ENCODE data around the gene ABHD15.

ABHD15 gene

DNA sequence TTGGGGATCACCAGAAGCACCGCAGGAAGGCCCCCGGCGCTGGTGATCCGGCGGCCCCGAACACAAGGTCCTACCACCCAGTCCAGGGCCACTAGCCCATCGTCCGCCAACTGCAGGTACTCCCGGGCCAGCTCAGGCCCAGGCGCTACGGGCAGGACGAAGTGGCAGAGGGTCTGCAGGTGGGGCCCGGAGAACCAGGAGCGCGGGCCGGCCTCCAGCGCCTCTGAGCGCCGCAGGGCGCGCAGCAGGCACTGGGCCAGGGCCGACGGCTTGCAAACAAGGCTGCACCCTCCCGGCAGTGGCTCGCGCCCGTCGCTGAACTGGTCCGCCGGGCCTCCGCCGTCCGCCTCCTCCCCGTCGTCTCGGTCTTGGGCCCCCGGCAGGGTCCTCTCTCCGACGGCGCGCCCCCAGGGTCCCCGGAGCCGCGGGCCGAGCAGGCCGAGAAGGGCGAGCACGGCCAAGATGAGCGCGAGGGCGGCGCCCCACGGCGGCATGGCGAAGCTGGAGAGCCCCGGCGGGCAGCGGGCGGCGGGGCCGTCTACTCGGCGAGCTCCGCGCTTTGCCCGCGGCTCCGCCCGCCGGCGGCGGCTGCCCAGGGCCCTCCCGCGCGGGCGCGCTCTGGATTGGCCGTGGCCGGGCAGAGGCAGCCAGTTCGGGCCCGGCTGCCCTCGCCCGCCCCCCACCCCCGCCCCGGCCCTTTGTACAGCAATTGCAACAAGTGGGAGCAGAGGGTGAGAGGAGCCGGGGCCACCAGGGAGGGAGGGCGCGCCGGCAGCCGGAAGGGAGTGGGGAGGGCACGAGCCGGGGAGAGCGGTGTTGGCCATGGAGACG lies at the start of gene ABHD15:
ABHD15 (minus strand) TSS at position 565 of the 831 bp plus-strand sequence; CDS start at position 494, 71 bp downstream.
- peak; percentile 57 for DNase-seq

- DNase-seq, result peak; percentile 77
Measured at GRCh38 chr17:29615492-29616299, 48.9 kb upstream of the ABHD15 start.

GRCh38 chr17:29615048-29615385 lies 48.2 kb upstream of the ABHD15 start:
- DNase-seq, result no peak

DNA sequence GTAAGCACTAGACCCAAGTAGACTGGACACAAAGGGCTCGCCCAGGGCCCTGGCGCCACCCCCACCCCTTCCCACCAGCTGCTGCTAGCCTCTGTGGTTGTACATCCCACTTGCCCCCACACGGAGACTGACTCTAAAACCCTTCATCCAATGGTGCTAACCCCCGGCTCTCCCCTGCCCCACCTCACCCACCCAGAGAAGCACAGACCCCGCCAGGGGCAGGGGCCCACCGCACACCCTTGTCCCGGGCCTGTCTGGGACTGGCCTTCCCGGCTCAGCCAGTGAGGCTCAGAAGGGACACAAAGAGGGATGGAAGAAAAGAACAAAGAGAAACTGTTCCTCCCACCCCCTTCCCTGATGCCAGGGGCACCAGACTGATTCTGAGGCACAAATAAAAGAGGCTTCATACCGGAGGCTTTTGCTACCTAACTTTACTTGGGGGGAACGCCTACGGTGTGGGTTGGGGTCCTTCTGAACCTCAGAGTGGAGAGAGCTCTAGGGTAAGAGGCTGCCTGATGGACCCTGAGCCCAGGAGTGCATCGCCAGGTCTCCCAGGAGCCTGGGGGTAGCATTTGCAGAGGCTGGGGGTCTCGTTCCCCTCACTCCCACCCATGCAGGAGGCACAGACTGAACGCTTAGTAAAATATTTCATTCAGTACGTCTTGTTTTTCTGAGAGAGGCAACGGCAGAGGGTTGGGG lies 47.7 kb upstream of the ABHD15 start:
- no peak for DNase-seq

DNA sequence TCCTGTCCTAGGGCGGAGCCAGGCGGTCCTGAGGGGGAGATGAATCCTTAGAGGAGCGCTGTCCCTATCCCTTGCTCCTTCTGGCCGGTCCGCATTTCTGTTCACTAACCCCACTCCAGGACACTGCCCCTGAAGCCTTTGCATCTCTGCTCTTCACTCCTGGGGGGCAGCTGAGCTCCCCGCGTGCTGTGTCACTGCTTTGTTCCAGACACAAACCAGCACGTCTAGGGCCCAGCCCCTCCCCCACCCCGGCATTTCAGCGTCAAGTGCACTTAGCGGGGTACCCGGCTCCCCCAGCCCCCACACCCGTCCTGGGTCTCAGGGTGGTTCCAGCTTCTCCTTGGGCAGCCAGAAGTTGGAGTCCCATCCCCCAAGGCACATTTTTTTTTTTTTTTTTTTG lies 47.0 kb upstream of the ABHD15 start:
- no peak for DNase-seq

DNA sequence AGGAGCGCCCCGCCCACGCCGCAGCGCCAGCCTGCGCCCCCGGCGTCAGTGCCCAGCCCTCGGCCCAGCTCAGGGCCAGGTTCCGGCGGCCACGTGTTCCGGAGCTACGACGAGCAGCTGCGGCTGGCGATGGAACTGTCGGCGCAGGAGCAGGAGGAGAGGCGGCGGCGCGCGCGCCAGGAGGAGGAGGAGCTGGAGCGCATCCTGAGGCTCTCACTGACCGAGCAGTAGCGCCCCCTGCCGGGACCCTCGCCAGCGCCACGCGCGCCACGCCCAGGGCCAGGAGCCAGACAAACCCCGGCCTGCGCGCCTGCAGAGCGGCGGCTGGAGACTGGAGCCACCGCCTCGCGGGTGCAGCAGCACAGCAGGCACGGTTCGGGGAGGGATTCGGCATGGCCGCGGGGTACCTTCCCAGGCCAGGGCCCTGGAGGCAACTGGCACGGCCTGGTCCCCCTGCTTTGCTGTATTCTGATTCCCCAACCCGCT lies 46.6 kb upstream of the ABHD15 start:
- DNase-seq, result no peak

- no peak for DNase-seq
Measured at GRCh38 chr17:29612404-29613280, 45.8 kb upstream of the ABHD15 start.

- no peak for DNase-seq
Measured at GRCh38 chr17:29612094-29612403, 45.2 kb upstream of the ABHD15 start.

DNA sequence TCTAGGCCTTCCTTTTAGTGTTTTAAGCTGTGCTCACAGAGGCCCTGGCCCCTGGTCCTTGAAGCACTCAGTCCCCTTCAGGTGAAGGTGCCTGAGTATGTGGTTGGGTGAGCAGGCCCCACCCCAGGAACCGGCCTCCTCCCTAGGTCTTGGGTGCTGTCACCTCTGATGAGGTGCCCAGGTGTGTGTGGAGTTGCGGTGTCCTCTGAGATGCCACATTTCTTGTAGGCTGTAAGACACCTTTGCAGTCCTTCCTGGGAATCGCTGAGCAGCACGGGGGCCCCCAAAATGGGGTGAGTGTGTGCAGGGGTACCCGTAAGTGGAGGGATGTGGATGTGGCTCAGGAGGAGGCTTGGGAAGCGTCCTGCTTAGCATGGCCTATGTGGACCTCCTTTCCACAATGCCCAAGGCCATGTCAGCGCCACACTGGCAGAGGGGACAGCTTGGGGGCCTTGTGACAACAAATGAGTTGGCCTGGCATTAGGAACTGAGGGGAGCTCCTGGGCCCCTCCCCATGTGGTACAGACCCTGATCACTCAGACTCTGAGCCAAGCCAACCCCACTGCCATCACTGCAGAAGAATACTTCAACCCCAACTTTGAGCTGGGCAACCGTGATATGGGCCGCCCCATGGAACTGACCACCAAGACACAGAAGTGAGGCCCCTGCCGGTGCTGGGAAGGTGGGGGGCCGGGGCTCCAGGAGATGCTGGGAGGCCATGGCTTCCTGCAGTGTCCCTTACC lies 44.7 kb upstream of the ABHD15 start:
- DNase-seq, result no peak

GRCh38 chr17:29610395-29610794 lies 43.6 kb upstream of the ABHD15 start:
- DNase-seq, result no peak

DNA sequence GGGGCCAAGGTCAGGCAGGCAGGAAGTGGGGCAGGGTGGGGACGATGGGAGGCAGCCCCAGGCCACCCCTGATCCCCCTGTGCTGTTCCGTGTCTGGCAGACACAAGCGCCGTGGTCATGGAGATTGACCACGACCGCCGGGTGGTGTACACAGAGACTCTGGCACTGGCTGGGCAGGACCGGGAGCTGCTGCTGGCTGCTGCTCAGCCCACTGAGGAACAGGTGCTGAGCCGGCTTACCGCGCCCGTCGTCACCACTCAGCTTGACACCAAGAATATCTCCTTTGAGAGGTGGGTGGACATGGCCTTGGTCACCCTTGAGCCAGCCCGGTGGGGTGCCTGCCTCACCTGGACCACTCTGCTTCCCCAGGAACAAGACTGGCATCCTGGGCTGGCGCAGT lies 42.1 kb upstream of the ABHD15 start:
- no peak for DNase-seq

GRCh38 chr17:29607557-29608195 lies 40.8 kb upstream of the ABHD15 start:
- DNase-seq, result no peak

DNA sequence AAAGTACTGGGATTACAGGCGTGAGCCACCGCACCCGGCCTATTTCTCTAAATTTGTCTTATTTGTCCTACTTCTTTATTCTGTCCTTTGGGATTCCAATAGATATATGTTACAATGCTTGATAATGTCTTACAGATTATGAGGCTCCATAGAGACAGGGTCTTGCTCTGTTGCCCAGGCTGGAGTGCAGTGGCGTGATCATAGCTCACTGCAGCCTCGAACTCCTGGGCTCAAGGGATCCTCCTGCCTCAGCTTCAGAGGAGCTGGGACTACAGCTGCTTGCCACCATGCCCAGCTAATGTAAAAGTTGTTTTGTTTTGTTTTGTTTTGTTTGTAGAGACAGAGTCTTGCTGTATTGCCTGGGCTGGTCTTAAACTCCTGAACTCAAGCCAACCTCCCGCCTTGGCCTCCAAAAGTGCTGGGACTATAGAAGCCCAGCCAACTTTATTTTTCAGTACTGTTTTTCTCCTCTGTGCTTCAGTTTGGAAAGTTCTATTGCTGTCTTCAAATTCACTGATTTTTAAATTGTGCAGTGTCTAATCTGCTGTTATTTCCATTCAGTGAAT lies 36.4 kb upstream of the ABHD15 start:
- no peak for DNase-seq

DNA sequence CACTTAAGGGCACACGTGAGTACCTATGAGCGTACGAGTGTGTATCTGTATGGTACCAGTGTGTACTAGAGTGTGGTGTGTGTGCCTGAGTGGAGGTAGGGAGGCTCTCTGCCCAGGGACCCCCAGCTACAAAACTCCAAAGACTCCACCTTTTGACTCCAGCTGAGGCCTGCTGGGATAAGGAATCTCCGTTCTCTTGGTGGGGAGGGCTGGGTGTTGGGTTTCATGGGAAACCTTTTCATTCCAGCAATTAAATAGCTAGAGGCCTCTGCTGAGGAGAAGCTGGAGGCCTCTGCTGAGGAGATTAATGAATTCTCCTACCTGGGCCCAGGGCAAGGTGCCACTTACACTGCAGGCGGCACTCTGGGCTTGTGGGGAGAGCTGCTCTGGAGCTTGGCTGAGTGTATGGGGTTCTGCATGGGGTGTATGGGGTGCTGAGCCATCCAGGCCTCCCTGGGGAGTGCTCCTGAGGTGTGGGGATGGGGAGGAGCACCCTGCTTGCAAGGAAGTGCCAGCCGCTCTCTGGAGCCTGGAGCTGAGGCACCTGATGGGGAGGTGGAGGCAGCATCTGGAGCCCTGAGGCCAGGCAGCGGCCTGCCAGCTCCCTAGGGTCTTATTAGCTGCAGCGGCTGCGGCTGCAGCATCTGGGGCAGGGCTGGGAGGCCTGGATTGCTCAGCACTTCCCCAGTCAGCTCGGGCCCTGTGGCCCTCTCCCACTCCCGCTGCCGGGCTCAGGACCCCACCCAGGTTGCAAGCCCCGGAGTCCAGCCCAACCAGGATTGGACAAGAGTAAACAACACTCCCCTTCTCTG lies 30.7 kb upstream of the ABHD15 start:
- DNase-seq, result peak; percentile 94

- no peak for DNase-seq
Measured at GRCh38 chr17:29596811-29597210, 30.0 kb upstream of the ABHD15 start.

DNA sequence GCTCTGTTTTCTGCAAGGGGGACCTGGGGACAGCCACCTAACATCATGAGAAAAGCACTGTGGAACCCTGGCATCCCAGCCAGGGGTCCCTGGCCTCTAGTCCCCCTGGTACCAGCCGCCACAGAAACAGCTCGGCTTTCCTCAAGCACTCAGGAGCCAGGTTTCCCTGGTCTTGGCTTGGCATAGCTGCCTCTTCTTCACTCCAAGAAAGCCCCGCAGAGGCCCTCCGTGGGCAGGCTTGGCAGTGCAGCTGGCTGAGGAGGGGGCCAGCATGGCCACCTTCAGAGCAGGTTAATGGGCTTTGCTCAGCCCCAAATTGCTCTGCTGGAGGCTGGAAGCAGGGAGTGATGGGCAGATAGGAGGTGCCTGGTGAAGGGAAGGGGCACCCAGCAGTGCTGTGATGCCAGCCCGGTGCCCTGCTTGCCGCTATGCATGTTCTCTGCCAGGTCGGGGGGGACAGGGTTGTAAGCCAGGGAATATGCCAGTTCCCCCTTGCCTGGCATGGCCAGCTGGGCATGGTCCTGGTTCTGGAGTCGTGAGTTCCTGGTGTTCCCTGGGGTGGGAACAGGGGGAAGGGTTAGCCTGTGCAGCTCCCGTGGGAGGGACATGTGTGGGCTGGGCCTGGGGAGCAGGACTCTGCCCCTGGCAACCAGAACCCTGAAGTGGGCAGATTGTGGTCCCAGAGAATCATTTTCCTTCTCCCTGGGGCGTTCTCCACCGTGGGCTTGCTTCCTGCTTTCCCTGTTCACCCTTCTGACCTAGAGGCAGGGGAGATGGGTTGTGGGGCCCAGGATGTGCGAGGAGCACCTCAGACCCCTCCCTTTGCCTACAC lies 29.3 kb upstream of the ABHD15 start:
- DNase-seq, result no peak

DNA sequence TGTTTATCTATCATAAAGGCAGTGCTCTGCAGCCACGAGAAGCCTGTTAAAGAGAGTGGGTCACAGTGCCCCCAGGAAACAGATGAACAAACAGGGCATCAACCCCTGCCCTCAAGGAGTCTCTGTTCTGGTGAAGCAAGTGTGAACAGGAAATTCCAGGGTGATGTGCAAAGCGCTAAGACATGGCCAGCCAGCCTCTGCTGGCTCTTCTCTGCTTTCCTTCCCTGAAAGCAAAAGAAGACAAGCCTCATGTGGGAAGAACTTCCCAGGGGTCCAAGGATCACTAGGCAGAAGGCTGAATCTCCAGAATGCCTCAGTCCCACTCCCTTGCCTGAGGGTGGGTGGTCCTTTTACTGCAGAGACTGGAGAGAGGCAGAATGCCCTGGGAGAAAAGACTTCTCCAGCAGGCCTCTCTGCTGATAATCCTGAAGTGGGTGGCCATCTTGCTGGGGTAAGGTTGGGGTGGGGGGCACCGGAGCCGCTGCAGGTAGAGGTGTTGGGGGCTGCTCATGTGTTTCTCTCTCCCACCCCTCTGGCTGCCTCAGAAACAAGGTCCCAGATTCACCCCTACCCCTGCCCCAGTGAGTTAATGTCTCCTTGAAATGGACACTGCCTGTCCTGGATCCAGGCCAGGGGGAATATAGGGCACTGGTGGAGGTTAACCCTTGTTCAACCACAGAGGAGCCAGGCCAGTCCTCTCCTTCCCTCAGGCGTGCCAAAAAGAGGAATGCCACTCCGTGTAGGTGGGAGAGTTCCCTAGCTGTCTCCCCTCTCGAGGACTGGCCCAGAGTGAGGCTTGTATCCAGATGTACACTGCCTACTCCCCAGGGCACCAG lies 28.5 kb upstream of the ABHD15 start:
- no peak for DNase-seq

DNA sequence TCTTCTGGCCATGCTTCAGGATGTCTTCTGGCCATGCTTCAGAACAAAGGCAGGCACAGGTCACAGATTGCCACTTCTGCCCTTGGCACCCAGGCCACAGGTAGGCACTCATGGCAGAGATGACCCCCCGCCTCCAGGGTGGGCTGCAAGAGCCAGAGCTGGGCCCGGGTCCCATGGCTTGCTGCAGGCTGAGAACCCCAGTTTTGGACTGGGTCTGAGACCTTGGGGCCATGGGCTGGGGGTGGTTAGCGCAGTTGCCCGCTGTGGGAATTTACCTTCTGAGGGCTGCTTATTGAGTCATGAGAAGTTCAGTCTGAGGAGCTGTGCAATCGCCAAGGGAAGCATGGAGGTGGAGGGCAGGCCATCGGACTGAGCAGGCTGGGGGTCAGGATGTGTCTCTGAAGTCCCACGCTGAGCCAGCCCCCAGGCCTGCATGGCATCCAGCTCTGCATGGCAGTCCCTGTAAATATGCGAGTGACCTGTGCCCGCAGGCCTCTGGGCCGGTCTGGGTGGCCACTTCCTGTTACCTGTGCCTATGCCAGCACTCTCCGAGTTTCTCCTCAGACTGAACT lies 27.8 kb upstream of the ABHD15 start:
- no peak for DNase-seq

Measured in NCI-H2171 treated with DMSO at 0.1 percent for 48 hours (cell line).